ENCODE measurements around the gene RAPGEF1.
"Not testable (repeated sequence)": the region's sequence is repeated elsewhere in the genome, so short reads cannot be mapped to it uniquely, and the experiment has no call there.

The RAPGEF1 gene

DNA sequence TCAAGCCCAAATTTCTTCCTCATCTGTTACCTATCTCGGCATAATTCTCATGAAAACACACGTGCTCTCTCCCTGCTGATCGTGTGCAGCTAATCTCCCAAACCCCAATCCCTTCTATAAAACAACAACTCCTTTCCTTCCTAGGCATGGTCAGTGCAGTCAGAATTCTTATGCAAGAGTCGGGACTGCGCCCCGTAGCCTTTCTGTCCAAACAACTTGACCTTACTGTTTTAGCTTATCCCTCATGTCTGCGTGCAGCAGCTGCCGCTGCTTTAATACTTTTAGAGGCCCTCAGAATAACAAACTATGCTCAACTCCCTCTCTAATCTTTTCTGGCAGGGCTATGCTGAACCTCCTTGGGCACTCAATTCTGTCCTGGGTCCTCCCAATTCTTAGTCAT is 189.4 kb downstream of the RAPGEF1 start:
- H3K36me3 Mint-ChIP-seq (ENCODE audit: low read depth); H3K9me3 Mint-ChIP-seq; H3K4me3 Mint-ChIP-seq; ATAC-seq; DNase-seq; H3K27ac Mint-ChIP-seq: not testable (repeated sequence)
- peaks cover 12% of the 10 kb centered on the region for H3K4me1 Mint-ChIP-seq
- H3K27me3 Mint-ChIP-seq, result peaks cover 54% of the 10 kb centered on the region

DNA sequence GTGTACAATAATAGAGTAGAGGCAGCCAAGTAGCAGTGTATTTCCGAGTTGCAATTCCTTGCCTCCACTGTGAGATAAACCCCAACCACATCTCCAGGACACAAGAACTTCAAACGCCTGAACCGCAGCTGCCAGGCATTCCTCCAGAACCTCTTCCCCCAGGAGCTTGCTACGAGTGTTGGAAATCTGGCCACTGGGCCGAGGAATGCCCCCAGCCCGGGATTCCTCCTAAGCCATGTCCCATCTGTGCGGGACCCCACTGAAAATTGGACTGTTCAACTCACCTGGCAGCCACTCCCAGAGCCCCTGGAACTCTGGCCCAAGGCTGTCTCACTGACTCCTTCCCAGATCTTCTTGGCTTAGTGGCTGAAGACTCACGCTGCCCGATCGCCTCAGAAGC is 190.7 kb downstream of the RAPGEF1 start:
- H3K27ac Mint-ChIP-seq, H3K4me3 Mint-ChIP-seq, H3K9me3 Mint-ChIP-seq, DNase-seq, ATAC-seq: not testable (repeated sequence)
- peaks cover 13% of the 10 kb centered on the region for H3K4me1 Mint-ChIP-seq
- peaks cover 57% of the 10 kb centered on the region for H3K27me3 Mint-ChIP-seq
- H3K36me3 Mint-ChIP-seq (ENCODE audit: low read depth), result peaks cover 10% of the 10 kb centered on the region

GRCh38 chr9:131546336-131547084 is 193.4 kb downstream of the RAPGEF1 start:
- no peak for ATAC-seq
- Mint-ChIP-seq H3K27ac (no peak overlapping the region), H3K4me3 (peak overlapping the region; percentile 63), H3K4me1 (peaks cover 13% of the 10 kb centered on the region), H3K36me3 (ENCODE audit: low read depth) (peaks cover 15% of the 10 kb centered on the region), H3K27me3 (peaks cover 50% of the 10 kb centered on the region), H3K9me3 (peaks cover 27% of the 10 kb centered on the region)
- no peak for DNase-seq

DNA sequence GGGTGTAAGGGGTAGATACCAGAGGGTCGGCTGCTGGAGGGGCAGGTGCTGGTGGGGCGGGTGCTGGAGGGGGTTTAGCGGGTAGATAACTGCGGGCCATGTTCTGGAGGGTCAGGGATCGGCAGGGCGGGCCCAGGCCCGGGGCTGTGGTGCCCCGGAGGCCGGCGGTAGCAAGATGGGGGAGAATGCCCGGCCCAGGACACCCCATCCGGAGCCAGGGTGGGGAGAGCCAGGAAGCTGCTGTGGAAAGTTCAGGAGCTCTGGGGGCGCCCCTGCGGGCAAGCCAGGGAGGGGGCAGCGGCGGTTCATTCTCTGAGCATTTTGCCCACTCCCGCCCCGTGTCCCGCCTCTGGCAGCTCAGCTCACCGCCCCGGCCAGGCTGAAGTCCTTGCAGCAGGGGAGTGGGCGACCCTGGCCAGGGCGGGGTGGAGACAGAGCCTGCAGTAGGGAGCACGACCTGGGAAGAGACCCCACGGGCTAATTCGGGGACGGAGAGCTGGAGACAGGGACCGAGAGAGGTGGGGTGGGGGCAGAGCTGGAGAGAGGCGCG is 194.0 kb downstream of the RAPGEF1 start:
- Mint-ChIP-seq H3K27ac (no peak overlapping the region), H3K27me3 (peaks cover 50% of the 10 kb centered on the region), H3K4me1 (peaks cover 13% of the 10 kb centered on the region), H3K4me3 (no peak overlapping the region), H3K9me3 (peaks cover 27% of the 10 kb centered on the region), H3K36me3 (ENCODE audit: low read depth) (peaks cover 15% of the 10 kb centered on the region)
- DNase-seq (no peak), ATAC-seq (no peak)

DNA sequence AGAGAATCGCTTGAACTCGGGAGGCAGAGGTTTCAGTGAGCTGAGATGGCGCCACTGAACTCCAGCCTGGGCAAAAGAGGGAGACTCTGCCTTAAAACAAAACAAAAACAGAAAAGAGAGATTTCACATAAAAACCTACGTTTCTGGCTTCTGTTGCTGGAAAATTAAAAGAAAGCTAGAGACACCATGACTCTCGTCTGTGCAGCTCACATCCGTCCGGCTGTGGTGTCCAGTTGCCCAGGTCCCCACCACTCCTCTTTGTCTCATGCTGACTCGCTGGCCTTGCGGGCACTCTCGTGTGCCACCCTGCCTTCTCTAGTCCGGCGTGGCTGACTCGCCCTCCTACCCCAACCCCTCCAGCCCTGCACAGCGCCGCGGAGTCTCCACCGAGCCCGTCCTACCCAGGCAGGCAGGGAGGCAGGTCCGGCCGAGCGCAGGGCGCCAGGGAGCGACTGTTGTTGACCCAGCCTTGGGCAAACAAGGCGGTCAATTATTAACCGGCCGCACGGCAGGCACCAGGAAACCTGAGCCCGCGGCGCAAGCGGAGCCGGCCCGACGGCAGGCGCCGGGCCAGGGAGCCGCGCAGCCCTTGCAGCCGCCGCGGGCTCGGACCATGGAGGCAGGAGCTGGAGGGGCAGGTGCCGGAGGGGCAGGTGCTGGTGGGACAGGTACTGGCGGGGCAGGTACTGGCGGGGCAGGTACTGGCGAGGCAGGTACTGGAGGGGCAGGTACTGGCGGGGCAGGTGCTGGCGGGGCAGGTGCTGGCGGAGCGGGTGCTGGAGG is 194.7 kb downstream of the RAPGEF1 start, which contains the start of gene PRRT1B:
TSS of gene PRRT1B (plus strand) at position 521 of the 783 bp plus-strand sequence. CDS start at position 614, 93 bp downstream.
- H3K27me3 Mint-ChIP-seq, result peaks cover 50% of the 10 kb centered on the region

GRCh38 chr9:131543141-131543540 is 196.7 kb downstream of the RAPGEF1 start:
- no peak overlapping the region for H3K4me3 Mint-ChIP-seq
- H3K27me3 Mint-ChIP-seq, result peaks cover 31% of the 10 kb centered on the region

More for the DNA sequence above, 194.7 kb downstream of the RAPGEF1 start, which contains the start of gene PRRT1B:
- ATAC-seq (no peak), DNase-seq (no peak)
- Mint-ChIP-seq H3K4me1 (peaks cover 18% of the 10 kb centered on the region), H3K36me3 (ENCODE audit: low read depth) (peaks cover 15% of the 10 kb centered on the region), H3K4me3 (no peak within 1 kb of the TSS), H3K9me3 (peaks cover 27% of the 10 kb centered on the region), H3K27ac (no peak within 1 kb of the TSS)

GRCh38 chr9:131539223-131539923 is 200.5 kb downstream of the RAPGEF1 start:
- Mint-ChIP-seq H3K4me1 (peaks cover 21% of the 10 kb centered on the region), H3K4me3 (no peak overlapping the region), H3K27me3 (peaks cover 5% of the 10 kb centered on the region), H3K9me3 (peaks cover 20% of the 10 kb centered on the region), H3K27ac (no peak overlapping the region), H3K36me3 (ENCODE audit: low read depth) (peaks cover 6% of the 10 kb centered on the region)
- ATAC-seq, result no peak
- DNase-seq, result no peak

More at GRCh38 chr9:131543141-131543540, 196.7 kb downstream of the RAPGEF1 start:
- ATAC-seq (no peak), DNase-seq (no peak)
- Mint-ChIP-seq H3K4me1 (peaks cover 26% of the 10 kb centered on the region), H3K36me3 (ENCODE audit: low read depth) (peaks cover 13% of the 10 kb centered on the region), H3K9me3 (peaks cover 24% of the 10 kb centered on the region), H3K27ac (no peak overlapping the region)

GRCh38 chr9:131537946-131538345 is 201.9 kb downstream of the RAPGEF1 start:
- Mint-ChIP-seq H3K9me3 (peaks cover 8% of the 10 kb centered on the region), H3K27ac (no peak overlapping the region), H3K4me1 (peaks cover 25% of the 10 kb centered on the region), H3K27me3 (no peaks in the 10 kb centered on the region), H3K4me3 (no peak overlapping the region), H3K36me3 (ENCODE audit: low read depth) (no peaks in the 10 kb centered on the region)
- DNase-seq (no peak), ATAC-seq (no peak)

DNA sequence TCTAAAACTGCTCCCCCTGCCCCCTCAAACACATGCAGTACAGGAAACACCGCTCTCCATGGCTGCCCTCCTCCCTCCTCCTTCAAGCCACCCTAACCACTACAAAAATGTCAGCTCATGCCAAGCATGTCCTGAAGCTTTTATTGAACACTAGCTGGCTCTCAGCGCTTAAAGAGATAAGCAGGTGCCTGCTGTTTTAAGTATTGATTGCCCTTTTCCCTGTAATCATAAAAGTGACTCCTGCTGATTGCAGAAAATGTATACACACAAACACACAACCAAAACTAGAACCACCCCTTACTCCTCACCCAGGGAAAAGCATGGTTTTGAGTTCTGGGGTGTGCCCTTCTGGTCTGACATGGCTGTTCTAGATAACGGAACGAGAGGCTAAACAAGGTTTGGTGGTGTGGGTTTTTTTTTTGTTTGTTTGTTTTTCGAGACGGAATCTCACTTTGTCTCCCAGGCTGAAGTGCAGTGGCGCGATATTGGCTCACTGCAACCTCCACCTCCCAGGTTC is 205.1 kb downstream of the RAPGEF1 start:
- H3K27me3 Mint-ChIP-seq, result no peaks in the 10 kb centered on the region
- no peak for DNase-seq
- H3K27ac Mint-ChIP-seq, result no peak overlapping the region
- peaks cover 2% of the 10 kb centered on the region for H3K36me3 Mint-ChIP-seq (ENCODE audit: low read depth)
- H3K9me3 Mint-ChIP-seq, result no peaks in the 10 kb centered on the region
- H3K4me1 Mint-ChIP-seq, result peaks cover 24% of the 10 kb centered on the region
- no peak for ATAC-seq
- peak overlapping the region; percentile 32 for H3K4me3 Mint-ChIP-seq

DNA sequence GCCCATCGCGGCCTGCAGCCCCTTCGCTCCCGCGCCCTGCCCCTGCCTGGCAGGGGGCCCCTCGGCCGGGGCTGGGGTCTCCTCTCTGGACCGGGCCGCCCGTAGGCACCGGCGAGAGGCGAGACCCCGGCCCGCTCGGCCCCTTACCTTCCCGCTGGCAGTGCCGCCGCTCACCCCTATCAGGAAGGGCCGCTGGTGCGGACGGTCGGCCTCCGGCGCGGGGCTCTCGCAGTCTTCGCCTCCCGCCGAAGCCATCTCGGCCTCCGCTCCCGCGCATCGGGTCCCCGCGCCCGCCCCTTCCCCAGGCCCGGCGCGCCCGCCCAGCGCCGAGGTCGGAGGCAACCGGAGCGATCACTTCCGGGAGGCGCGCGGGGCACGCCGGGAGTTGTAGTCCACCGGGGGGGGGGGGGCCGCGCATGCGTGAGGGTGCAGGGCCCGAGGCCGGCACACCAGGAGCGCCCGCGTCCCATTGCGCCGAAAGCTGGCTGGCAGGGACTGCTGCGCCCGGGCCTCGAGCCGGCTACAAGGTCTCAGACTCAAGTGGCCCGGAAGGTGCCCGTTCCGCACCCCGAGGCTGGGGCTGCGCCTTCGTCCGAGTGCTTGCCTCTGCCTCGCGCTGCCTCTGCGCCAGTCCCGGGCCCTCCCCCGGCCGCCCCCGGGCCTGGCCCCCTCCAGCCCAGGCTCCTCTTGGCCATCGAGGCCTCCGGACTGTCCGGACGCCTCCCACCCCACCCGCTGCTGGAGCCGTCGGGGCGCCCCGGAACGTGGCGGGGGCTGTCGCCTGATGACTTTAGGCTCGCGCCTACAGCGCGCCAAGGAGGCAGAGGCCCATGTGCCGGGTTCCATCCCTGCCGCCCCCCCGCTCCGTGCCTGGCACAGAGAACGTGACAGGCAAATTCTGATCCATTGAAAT is 208.7 kb downstream of the RAPGEF1 start, which contains the start of gene UCK1:
TSS of gene UCK1 (minus strand) at position 344 of the 913 bp plus-strand sequence. CDS start at position 255, 89 bp downstream.
- Mint-ChIP-seq H3K4me1 (peaks cover 20% of the 10 kb centered on the region), H3K4me3 (peak within 1 kb of the TSS; percentile 86), H3K9me3 (no peaks in the 10 kb centered on the region), H3K27ac (peak within 1 kb of the TSS; percentile 81), H3K27me3 (no peaks in the 10 kb centered on the region), H3K36me3 (ENCODE audit: low read depth) (peaks cover 4% of the 10 kb centered on the region)
- DNase-seq (peak; percentile 75), ATAC-seq (peak; percentile 95)

DNA sequence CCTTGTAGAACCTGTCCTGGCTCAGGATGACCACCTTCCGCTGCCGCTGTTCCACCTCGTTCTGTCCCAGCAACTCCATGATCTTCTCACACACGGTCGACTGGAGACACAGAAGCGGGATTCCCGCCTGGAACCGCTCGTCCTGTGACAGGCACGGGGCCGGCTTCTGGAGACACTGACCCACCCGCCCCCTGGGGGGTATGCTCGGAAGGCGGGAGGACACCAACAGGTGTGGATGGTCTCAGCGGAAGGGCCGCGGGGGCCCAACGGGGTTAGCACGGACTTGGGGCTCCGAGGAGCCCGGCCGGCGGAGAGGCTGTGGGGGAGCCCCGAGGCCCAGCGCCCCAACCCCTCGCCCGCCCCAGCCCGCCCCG is 209.3 kb downstream of the RAPGEF1 start:
- ATAC-seq (no peak), DNase-seq (peak; percentile 42)
- Mint-ChIP-seq H3K27me3 (no peaks in the 10 kb centered on the region), H3K9me3 (no peaks in the 10 kb centered on the region), H3K4me3 (peak overlapping the region; percentile 86), H3K27ac (peak overlapping the region; percentile 81), H3K36me3 (ENCODE audit: low read depth) (peaks cover 4% of the 10 kb centered on the region), H3K4me1 (peaks cover 20% of the 10 kb centered on the region)

DNA sequence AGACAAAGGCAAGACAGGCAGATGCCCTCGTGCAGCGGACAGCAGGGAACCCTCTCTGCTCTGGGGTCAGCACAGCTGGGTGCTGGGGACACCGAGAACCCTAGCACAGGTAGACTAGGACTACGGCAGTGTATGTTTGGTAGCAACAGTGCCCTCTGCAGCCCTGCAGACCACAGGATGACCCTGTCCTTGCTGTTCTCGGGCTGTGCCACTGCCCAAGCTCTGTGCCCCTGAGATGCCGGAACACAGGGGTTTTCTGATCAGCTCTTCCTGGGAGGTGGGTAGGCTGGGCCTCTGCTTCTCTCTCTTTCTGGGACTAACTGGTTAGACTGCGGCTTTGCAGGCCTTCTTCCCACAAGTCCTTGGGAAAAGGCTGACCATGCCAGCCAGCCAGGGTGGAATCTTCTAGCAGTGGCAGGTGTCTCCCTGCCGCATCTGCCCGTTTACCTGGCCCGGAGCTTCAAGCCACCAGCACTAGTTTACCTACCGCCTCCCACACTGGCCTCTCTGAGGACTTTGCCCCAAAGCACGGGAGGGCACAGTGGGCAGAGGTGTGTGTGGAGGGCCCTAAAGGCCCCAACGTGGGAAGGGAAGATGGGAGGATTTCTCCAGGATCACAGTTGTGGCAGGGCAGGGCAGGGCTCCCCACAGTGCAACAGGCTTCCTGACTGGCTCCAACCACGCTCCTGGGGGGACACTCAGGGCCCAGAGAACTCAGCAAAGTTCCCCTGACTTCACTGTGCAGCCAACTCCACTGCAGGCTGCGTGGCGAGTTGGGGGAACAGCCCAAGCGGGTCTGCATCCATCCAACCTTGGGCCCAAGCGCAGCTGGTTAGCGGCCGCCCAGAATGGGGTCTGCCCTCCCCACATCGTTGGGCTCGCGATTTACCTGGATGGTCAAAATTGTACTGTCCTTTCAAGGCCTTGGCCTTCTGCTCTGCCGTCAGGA is 210.0 kb downstream of the RAPGEF1 start:
- Mint-ChIP-seq H3K9me3 (no peaks in the 10 kb centered on the region), H3K4me1 (peaks cover 16% of the 10 kb centered on the region), H3K27ac (peak overlapping the region; percentile 81), H3K27me3 (no peaks in the 10 kb centered on the region), H3K4me3 (peak overlapping the region; percentile 86), H3K36me3 (ENCODE audit: low read depth) (peaks cover 4% of the 10 kb centered on the region)
- DNase-seq (no peak), ATAC-seq (no peak)
